B cell (primary cell): ENCODE results near the gene B4GALNT3.

Experiments used
- EZH2 ChIP-seq: IDR thresholded peaks from 2 replicates; pipeline ENCODE4 v1.6.1; 2012; ENCODE audit warnings: borderline replicate concordance, low read depth, mild to moderate bottlenecking, moderate library complexity, low read length; ENCODE audit not compliant: insufficient read depth, poor library complexity, severe bottlenecking
- TF ChIP-seq, protein P1 (sequence below): fragments of 200-600 bp; IDR thresholded peaks from one replicate; pipeline ENCODE4 v1.8.0; 2022; ENCODE audit warnings: antibody characterized with exemption, mild to moderate bottlenecking

- TF ChIP-seq EZH2, result no peak
- TF ChIP-seq, protein P1, sequence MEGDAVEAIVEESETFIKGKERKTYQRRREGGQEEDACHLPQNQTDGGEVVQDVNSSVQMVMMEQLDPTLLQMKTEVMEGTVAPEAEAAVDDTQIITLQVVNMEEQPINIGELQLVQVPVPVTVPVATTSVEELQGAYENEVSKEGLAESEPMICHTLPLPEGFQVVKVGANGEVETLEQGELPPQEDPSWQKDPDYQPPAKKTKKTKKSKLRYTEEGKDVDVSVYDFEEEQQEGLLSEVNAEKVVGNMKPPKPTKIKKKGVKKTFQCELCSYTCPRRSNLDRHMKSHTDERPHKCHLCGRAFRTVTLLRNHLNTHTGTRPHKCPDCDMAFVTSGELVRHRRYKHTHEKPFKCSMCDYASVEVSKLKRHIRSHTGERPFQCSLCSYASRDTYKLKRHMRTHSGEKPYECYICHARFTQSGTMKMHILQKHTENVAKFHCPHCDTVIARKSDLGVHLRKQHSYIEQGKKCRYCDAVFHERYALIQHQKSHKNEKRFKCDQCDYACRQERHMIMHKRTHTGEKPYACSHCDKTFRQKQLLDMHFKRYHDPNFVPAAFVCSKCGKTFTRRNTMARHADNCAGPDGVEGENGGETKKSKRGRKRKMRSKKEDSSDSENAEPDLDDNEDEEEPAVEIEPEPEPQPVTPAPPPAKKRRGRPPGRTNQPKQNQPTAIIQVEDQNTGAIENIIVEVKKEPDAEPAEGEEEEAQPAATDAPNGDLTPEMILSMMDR, result no peak
Observed at GRCh38 chr12:545835-546234, 86.1 kb downstream of the B4GALNT3 start.
